AG08395 (cell line): ENCODE measurements around the gene SOX11.
A peak's percentile ranks its signal among the peaks of the same experiment; 100 is the strongest.
"Not testable (repeated sequence)": the region's sequence is repeated elsewhere in the genome, so short reads cannot be mapped to it uniquely, and the experiment has no call there.

Source experiments
- DNase-seq: peaks from one replicate; pipeline ENCODE4 v3.0.0; 2012; ENCODE audit warnings: mixed read lengths, low spot score

Gene SOX11

DNA sequence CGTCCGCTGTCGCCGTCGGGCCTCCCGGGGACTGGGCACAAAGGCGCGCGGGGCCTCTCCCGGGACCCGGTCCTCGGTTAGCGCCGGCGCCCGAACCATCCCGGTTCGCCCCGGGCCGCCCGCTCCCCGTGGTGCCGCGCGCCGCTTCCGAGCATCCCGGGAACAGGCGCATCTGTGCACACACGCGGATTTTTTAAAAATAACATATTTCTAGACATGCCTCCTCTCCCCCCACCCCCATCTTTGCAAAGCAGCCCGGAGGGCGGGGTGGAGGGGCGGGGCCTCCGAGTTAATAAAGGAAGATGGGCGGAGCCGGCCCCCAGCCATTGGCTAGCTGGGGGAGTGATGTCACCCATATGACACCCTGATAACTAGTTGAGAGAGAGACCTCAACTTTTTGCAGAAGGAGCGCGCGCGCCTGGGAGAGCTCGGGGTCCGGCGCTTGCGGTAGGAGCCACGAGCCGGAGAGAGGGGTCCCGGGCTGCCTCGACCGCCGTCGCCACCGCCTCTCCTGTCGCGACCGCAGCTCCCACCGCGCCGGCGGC lies at the start of gene SOX11:
Gene SOX11 (plus strand): TSS at position 400 of the 545 bp plus-strand sequence. CDS start 338 bp downstream, outside the sequence.
- peak; percentile 24 for DNase-seq

- not testable (repeated sequence) for DNase-seq
Observed at GRCh38 chr2:5652734-5653133, 39.5 kb upstream of the SOX11 start.

- not testable (repeated sequence) for DNase-seq
Observed at GRCh38 chr2:5653756-5654155, 38.4 kb upstream of the SOX11 start.

- no peak for DNase-seq
Observed at GRCh38 chr2:5657231-5657630, 35.0 kb upstream of the SOX11 start.

GRCh38 chr2:5660591-5660990 lies 31.6 kb upstream of the SOX11 start:
- no peak for DNase-seq

- DNase-seq, result no peak
Observed at GRCh38 chr2:5661362-5661761, 30.8 kb upstream of the SOX11 start.

DNA sequence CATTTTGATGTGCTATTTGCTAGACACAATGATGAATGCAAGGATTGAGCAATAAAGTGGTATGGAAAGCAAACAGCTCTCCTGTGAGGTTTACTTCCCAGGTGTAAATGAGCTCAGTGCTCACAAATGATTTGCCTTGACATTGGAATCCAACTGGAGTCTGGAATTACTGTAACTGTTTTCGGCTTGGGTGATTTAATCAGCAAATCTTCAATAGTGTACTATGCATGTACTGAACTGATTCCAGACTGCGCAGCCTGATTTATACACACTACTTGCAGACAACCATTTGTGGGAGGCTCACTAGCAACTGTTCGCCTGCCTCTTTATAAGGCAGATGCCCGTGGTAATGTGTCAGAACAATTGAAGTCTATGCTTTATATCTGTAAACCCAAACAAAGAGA lies 27.9 kb upstream of the SOX11 start:
- no peak for DNase-seq

- DNase-seq, result no peak
Observed at GRCh38 chr2:5665066-5665465, 27.1 kb upstream of the SOX11 start.

- DNase-seq, result no peak
Observed at GRCh38 chr2:5666798-5667197, 25.4 kb upstream of the SOX11 start.

DNA sequence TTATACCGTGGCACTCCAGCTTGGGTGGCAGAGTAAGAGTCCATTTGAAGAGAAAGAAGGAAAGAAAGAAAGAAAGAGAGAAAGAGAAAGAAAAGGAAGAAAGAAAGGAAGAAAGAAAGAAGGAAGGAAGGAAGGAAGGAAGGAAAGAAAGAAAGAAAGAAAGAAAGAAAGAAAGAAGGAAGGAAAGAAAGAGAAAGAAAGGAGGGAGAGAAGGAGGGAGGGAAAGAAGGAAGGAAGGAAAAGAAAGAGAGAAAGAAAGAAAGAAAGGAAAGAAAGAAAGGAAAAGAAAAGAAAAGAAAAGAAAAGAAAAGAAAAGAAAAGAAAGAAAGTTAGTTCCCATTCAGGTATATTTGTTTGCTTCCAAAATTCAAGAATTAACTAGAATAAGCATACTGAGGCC lies 24.5 kb upstream of the SOX11 start:
- DNase-seq, result not testable (repeated sequence)

- no peak for DNase-seq
Observed at GRCh38 chr2:5668682-5669250, 23.4 kb upstream of the SOX11 start.

DNA sequence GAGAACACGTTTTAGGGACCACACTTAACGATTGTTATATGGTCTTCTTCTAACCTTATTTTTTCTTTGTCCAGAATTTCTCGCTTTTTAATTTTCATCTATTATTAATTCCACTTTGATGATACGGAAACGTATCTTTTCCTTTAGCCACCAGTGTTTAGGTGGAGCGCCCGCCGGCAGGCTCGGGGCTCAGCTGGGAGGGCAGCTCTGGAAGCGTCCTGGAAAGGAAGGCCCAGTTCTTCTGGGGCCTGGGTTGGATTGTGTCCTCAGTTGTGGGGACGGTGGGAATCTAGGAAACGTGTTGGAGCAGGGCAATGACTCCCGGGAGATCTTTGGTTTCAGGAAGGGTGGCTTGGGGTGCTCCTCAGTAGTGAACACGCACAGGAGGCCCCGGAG lies 19.4 kb upstream of the SOX11 start:
- DNase-seq, result no peak

DNA sequence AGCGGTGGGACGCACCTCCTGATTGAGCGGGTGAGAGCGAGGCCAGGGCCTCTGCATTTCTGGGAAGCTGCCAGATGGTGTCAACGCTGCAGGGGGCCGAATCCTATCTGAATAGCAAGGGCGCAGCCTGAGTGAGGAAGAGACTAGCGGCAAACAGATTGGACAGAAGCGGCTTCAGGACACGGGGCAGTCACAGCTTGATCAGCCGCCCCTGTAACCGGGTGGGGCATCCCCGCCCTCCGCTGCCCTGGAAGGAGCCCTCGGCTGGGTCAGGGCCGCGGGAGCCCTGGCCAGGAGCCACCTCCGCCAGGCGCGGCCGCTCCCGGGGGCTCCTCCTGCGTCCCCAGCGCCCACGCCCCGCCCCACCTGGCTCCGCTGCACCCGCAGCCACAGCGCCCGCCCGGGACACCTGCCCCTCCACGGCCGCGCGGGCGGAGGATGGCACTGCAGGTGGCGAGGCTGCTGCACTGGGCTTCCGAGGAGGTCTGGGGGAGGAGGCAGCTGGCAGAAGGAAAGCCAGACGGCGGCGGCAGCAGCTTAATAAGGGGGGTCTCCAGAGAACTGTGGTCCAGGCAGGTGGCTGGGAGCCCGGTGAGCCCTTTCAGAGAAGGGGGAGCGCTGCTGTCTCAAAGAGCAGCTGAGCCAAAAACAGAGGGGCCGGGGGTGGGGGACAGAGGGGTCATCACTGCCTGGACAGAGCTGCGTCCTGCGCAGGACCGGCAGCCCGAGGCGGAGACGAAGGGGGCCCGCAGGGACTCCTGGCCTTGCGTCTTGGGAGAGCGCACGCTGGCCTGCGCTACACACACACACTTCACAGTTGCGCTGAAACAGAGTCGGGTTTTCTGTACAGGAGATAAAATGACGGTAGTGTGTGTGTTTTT lies 18.8 kb upstream of the SOX11 start:
- no peak for DNase-seq

- DNase-seq, result no peak
Observed at GRCh38 chr2:5674026-5674340, 18.2 kb upstream of the SOX11 start.

GRCh38 chr2:5677133-5677532 lies 15.1 kb upstream of the SOX11 start:
- DNase-seq, result no peak

DNA sequence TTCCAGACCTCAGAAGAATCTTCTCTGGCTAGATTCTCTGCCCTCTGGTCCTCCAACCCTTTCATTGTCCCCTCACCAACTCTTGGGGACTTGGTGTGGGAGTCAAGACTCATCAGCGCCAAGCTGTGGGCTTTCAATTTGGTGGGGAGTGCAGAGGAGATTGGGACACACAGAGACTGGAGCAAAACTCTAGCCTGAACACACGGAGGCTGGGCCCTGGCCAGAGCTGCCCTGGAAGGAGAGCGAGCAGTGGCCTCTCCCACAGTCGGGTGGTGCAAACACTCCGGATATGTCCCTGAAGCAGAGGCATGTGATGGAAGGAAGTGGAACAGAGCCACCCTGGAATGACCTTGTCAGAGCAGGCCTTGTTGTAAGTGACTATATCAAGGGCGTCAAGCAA lies 8.7 kb upstream of the SOX11 start:
- DNase-seq, result no peak

DNA sequence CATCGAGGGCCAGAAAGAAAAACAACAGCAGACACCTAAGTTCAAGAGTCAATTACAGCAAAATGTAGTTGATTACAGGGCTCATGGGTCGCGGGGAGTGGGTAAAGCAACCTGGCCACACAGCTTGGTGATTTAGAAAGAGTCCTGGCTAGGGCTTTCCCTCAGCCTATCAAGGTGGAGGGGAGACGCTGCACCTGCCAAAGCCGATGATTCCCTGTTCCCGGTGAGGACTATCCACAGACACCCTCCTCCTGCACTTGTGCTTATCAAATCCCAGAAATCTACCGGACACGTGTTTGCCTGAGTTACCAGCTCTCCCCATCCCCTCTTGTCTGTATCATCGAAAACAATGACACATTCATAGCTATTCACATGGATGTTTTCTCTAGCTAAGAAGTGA lies 7.0 kb upstream of the SOX11 start:
- DNase-seq, result no peak

DNA sequence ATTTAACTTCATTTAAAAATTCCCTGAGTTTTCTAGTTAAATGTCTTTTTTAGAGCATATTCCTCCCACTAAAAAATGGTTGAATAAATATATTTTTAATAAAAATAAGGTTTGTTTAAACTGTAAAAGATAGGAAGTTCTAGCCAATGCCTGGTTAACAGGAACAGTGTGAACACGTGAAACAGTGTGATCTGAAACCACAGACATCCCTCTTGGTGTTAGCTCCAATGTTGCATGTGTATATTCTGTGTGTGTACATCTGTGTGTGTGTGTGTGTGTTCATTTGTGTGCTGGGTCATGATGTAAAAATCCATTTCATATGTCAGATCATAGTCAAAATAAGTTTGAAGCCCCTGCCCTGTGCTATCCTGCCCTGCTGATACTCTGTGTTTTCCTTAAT lies 6.1 kb upstream of the SOX11 start:
- no peak for DNase-seq

DNA sequence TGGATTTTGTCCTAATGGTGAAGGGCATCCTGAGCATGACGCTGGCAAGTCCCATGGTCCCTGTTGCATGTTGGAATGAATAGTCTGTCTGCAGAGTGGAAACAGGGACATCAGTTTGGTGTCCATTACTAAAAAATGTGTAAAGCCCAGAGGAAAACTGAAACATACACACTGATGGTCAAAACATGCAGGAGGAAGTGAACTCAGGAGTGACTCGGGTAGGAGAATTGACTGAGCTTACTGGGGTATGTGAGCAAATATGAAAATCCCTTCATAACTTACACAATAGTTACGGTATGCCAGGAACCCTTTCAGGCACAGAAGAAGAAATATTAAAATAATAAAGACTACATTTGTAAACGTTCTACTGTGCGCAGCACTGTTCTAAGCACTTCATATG lies 5.6 kb upstream of the SOX11 start:
- no peak for DNase-seq

- DNase-seq, result no peak
Observed at GRCh38 chr2:5689750-5690149, 2.4 kb upstream of the SOX11 start.

GRCh38 chr2:5690286-5690685 lies 1.9 kb upstream of the SOX11 start:
- DNase-seq, result no peak

- no peak for DNase-seq
Observed at GRCh38 chr2:5690718-5691220, 1.4 kb upstream of the SOX11 start.

GRCh38 chr2:5691221-5691984 lies 781 bp upstream of the SOX11 start:
- no peak for DNase-seq
